Glutamatergic neuron (in vitro differentiated cells): ENCODE results near the gene PCYT2. TPM values are rescaled to one million over a fixed set of nuclear protein-coding genes. Genes with fewer than 3 reads are reported as not detected.

Source experiments
- DNase-seq: peaks from one replicate; pipeline ENCODE4 v3.0.0; 2022
- H3K27ac Mint-ChIP-seq: one replicate; pipeline ENCODE4 v1.8.0; 2020; ENCODE audit warnings: mild to moderate bottlenecking, mixed read lengths, inconsistent platforms; ENCODE audit not compliant: unreplicated experiment
- H3K27me3 Mint-ChIP-seq: one replicate; pipeline ENCODE4 v1.8.0; 2020; ENCODE audit warnings: mild to moderate bottlenecking, moderate library complexity, mixed read lengths, inconsistent platforms; ENCODE audit not compliant: unreplicated experiment
- H3K36me3 Mint-ChIP-seq: one replicate; pipeline ENCODE4 v1.8.0; 2020; ENCODE audit warnings: mild to moderate bottlenecking, mixed read lengths, inconsistent platforms; ENCODE audit not compliant: unreplicated experiment
- H3K4me1 Mint-ChIP-seq: one replicate; pipeline ENCODE4 v1.8.0; 2020; ENCODE audit warnings: mild to moderate bottlenecking, low read depth, mixed read lengths, inconsistent platforms; ENCODE audit not compliant: unreplicated experiment
- H3K4me3 Mint-ChIP-seq: one replicate; pipeline ENCODE4 v1.8.0; 2020; ENCODE audit warnings: mild to moderate bottlenecking, mixed read lengths, inconsistent platforms; ENCODE audit not compliant: unreplicated experiment
- H3K9me3 Mint-ChIP-seq: one replicate; pipeline ENCODE4 v1.8.0; 2020; ENCODE audit warnings: mild to moderate bottlenecking, moderate library complexity, mixed read lengths, inconsistent platforms; ENCODE audit not compliant: unreplicated experiment
- CTCF ChIP-seq: fragments of 200-600 bp; sonication (generic); IDR thresholded peaks from one replicate; pipeline ENCODE4 v1.5.0; 2021; ENCODE audit not compliant: partially characterized antibody, unreplicated experiment
- total RNA-seq: library from RNA; stranded (reverse); fragmentation: NEBNext Ultra II Directional; extraction: Animal tissue kit (Norgen Biotek cat#: 25700); gene quantifications from one replicate; pipeline ENCODE4 v1.2.1, GENCODE V29; 2021; ENCODE audit not compliant: unreplicated experiment

The PCYT2 gene
- total RNA-seq, 1 donor from 2014 or later, result 63.0 TPM

GRCh38 chr17:81884520-81884919, 26.7 kb downstream of the PCYT2 start:
- Mint-ChIP-seq H3K4me3 (no peak overlapping the region), H3K4me1 (no peaks in the 10 kb centered on the region), H3K27me3 (peaks cover 4% of the 10 kb centered on the region), H3K9me3 (peaks cover 2% of the 10 kb centered on the region), H3K36me3 (no peaks in the 10 kb centered on the region), H3K27ac (no peak overlapping the region)
- no peak for DNase-seq
- no peak for TF ChIP-seq CTCF

GRCh38 chr17:81879121-81879520, 32.1 kb downstream of the PCYT2 start:
- peaks cover 1% of the 10 kb centered on the region for H3K9me3 Mint-ChIP-seq
- no peak for TF ChIP-seq CTCF
- H3K27me3 Mint-ChIP-seq, result peaks cover 2% of the 10 kb centered on the region
- H3K4me1 Mint-ChIP-seq, result no peaks in the 10 kb centered on the region
- no peak for DNase-seq
- H3K27ac Mint-ChIP-seq, result no peak overlapping the region
- no peak overlapping the region for H3K4me3 Mint-ChIP-seq
- H3K36me3 Mint-ChIP-seq, result no peaks in the 10 kb centered on the region

- Mint-ChIP-seq H3K27ac (no peak overlapping the region), H3K27me3 (peaks cover 2% of the 10 kb centered on the region), H3K4me1 (no peaks in the 10 kb centered on the region), H3K36me3 (no peaks in the 10 kb centered on the region), H3K4me3 (no peak overlapping the region), H3K9me3 (peaks cover 1% of the 10 kb centered on the region)
- no peak for DNase-seq
- TF ChIP-seq CTCF, result no peak
Measured at GRCh38 chr17:81878294-81878693, 32.9 kb downstream of the PCYT2 start.

GRCh38 chr17:81877569-81877968, 33.6 kb downstream of the PCYT2 start:
- Mint-ChIP-seq H3K9me3 (peaks cover 1% of the 10 kb centered on the region), H3K27me3 (peaks cover 3% of the 10 kb centered on the region), H3K4me1 (no peaks in the 10 kb centered on the region), H3K36me3 (no peaks in the 10 kb centered on the region), H3K27ac (no peak overlapping the region), H3K4me3 (no peak overlapping the region)
- TF ChIP-seq CTCF, result no peak
- no peak for DNase-seq

GRCh38 chr17:81871387-81872230, 39.6 kb downstream of the PCYT2 start:
- peaks cover 3% of the 10 kb centered on the region for H3K4me1 Mint-ChIP-seq
- peak overlapping the region; percentile 84 for H3K27ac Mint-ChIP-seq
- H3K36me3 Mint-ChIP-seq, result no peaks in the 10 kb centered on the region
- peak overlapping the region; percentile 83 for H3K4me3 Mint-ChIP-seq
- peak; percentile 95 for DNase-seq
- H3K27me3 Mint-ChIP-seq, result peaks cover 1% of the 10 kb centered on the region
- no peak for TF ChIP-seq CTCF
- H3K9me3 Mint-ChIP-seq, result peaks cover 7% of the 10 kb centered on the region
